Activated naive CD4-positive, alpha-beta T cell treated with Interleukin-2 at 50 U/mL for 16 hours (primary cell): ENCODE results near the gene APOC1.
A peak's percentile ranks its signal among the peaks of the same experiment; 100 is the strongest.
"Not testable (repeated sequence)": the region's sequence is repeated elsewhere in the genome, so short reads cannot be mapped to it uniquely, and the experiment has no call there.

Source experiments
- DNase-seq: peaks from one replicate; pipeline ENCODE4 v3.0.0-alpha.2; 2020

The APOC1 gene

GRCh38 chr19:44914433-44915206 lies at the start of gene APOC1:
TSS of gene APOC1 (plus strand) at chr19:44914608. CDS start at chr19:44914892, 284 bp downstream.
- peak; percentile 76 for DNase-seq

- DNase-seq, result no peak
Measured at GRCh38 chr19:44865196-44865767, 49.1 kb upstream of the APOC1 start.

- DNase-seq, result no peak
Measured at GRCh38 chr19:44866664-44867063, 47.7 kb upstream of the APOC1 start.

GRCh38 chr19:44867578-44867977 lies 46.8 kb upstream of the APOC1 start:
- DNase-seq, result no peak

- no peak for DNase-seq
Measured at GRCh38 chr19:44869733-44870470, 44.5 kb upstream of the APOC1 start.

GRCh38 chr19:44871809-44872208 lies 42.6 kb upstream of the APOC1 start:
- DNase-seq, result no peak

GRCh38 chr19:44872661-44873060 lies 41.7 kb upstream of the APOC1 start:
- DNase-seq, result no peak

GRCh38 chr19:44874317-44874716 lies 40.1 kb upstream of the APOC1 start:
- no peak for DNase-seq

GRCh38 chr19:44875666-44876451 lies 38.5 kb upstream of the APOC1 start:
- no peak for DNase-seq

- no peak for DNase-seq
Measured at GRCh38 chr19:44876930-44877535, 37.4 kb upstream of the APOC1 start.

GRCh38 chr19:44878120-44878865 lies 36.1 kb upstream of the APOC1 start:
- no peak for DNase-seq

- DNase-seq, result no peak
Measured at GRCh38 chr19:44879309-44880065, 34.9 kb upstream of the APOC1 start.

- DNase-seq, result no peak
Measured at GRCh38 chr19:44882063-44882462, 32.3 kb upstream of the APOC1 start.

GRCh38 chr19:44882619-44883397 lies 31.6 kb upstream of the APOC1 start:
- not testable (repeated sequence) for DNase-seq

- no peak for DNase-seq
Measured at GRCh38 chr19:44883922-44884321, 30.5 kb upstream of the APOC1 start.

- DNase-seq, result no peak
Measured at GRCh38 chr19:44884566-44884965, 29.8 kb upstream of the APOC1 start.

- no peak for DNase-seq
Measured at GRCh38 chr19:44886141-44886540, 28.3 kb upstream of the APOC1 start.

GRCh38 chr19:44887648-44888047 lies 26.8 kb upstream of the APOC1 start:
- DNase-seq, result no peak

GRCh38 chr19:44888335-44888734 lies 26.1 kb upstream of the APOC1 start:
- not testable (repeated sequence) for DNase-seq

GRCh38 chr19:44889830-44890365 lies 24.5 kb upstream of the APOC1 start:
- DNase-seq, result no peak
